Brain microvascular endothelial cell (primary cell): Measurements from ENCODE around the gene CPNE6.

Experiments used
- DNase-seq: peaks from one replicate; pipeline ENCODE4 v3.0.0-alpha.2; 2020
- H3K27ac ChIP-seq: fragments of 250-450 bp; sonication (Bioruptor Pico); 2 replicates; pipeline ENCODE4 v1.5.1; 2020; ENCODE audit warnings: mild to moderate bottlenecking, moderate library complexity
- H3K27me3 ChIP-seq: fragments of 250-450 bp; sonication (Bioruptor Pico); replicated peaks from 2 replicates; pipeline ENCODE4 v1.5.1; 2020; ENCODE audit warnings: mild to moderate bottlenecking
- H3K36me3 ChIP-seq: fragments of 250-450 bp; sonication (Bioruptor Pico); replicated peaks from 2 replicates; pipeline ENCODE4 v1.5.1; 2020; ENCODE audit warnings: mild to moderate bottlenecking
- H3K4me3 ChIP-seq: 2 replicates; pipeline ENCODE4 v1.5.1; 2011; ENCODE audit warnings: low read depth, mild to moderate bottlenecking, control low read depth, low read length, moderate library complexity
- in situ Hi-C: cut with HindIII; loops from 2 replicates; pipeline ENCODE4 v1.10.0; 2017; ENCODE audit warnings: low sequenced_read_pairs, low pct_ligation_motif_present
- TF ChIP-seq, protein P1 (sequence below): IDR thresholded peaks from 2 replicates; pipeline ENCODE4 v1.5.1; 2011; ENCODE audit warnings: low read depth, mild to moderate bottlenecking, moderate library complexity, low read length, control low read depth, inconsistent platforms; ENCODE audit errors: missing control alignments

Gene CPNE6

DNA sequence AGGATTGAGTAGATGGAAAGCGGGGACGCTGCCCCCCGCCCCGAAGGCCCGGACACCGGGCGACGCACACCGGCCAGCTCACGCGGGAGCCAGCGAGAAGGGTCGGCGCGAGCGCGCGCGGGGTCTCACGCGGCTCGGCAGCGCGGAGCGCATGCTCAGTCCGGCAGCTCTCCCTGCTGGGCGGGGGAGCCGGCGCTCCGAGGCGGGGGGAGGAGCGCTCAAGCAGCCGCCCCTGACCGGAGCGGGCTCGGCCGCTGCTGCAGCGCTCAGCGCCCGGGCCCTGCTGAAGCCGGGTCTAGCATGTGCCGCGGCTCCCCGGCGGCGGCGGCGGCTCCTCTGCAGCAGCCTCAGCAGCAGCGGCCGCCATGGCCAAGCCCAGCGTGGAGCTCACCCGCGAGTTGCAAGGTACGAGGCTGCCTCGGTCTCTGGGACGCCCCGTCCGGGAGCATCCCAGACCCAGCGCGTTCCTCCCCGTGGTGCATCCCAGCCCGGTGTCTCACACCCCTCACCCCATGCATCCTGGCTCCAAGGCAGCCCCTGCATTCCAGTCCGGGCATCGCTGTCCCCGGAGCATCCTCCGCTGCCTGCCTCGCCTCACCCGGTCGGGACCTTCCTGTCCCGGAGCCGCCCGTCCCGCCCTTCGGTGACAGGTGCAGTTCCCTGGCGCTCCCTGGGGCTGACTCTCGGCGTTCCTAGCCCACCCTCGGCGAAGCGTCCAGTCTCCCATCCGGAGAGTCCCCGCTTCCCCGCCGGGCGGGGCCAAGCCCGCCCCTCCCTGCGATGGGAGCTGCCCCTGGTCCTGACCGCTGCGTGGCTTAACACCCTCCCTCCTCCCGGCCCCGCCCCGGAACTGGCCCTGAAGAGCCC is 19.3 kb upstream of the CPNE6 start, which contains the start of gene CARMIL3:
TSS of gene CARMIL3 (plus strand) at position 221 of the 867 bp plus-strand sequence. CDS start at position 366, 145 bp downstream.
- H3K27ac ChIP-seq: no peak within 1 kb of the TSS
- in situ Hi-C loops: no loop called here
- no peaks in the 10 kb centered on the region for H3K27me3 ChIP-seq
- TF ChIP-seq, protein P1, sequence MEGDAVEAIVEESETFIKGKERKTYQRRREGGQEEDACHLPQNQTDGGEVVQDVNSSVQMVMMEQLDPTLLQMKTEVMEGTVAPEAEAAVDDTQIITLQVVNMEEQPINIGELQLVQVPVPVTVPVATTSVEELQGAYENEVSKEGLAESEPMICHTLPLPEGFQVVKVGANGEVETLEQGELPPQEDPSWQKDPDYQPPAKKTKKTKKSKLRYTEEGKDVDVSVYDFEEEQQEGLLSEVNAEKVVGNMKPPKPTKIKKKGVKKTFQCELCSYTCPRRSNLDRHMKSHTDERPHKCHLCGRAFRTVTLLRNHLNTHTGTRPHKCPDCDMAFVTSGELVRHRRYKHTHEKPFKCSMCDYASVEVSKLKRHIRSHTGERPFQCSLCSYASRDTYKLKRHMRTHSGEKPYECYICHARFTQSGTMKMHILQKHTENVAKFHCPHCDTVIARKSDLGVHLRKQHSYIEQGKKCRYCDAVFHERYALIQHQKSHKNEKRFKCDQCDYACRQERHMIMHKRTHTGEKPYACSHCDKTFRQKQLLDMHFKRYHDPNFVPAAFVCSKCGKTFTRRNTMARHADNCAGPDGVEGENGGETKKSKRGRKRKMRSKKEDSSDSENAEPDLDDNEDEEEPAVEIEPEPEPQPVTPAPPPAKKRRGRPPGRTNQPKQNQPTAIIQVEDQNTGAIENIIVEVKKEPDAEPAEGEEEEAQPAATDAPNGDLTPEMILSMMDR: no peak
- no peak for DNase-seq
- no peaks in the 10 kb centered on the region for H3K36me3 ChIP-seq
- H3K4me3 ChIP-seq: peak within 1 kb of the TSS; percentile 56

DNA sequence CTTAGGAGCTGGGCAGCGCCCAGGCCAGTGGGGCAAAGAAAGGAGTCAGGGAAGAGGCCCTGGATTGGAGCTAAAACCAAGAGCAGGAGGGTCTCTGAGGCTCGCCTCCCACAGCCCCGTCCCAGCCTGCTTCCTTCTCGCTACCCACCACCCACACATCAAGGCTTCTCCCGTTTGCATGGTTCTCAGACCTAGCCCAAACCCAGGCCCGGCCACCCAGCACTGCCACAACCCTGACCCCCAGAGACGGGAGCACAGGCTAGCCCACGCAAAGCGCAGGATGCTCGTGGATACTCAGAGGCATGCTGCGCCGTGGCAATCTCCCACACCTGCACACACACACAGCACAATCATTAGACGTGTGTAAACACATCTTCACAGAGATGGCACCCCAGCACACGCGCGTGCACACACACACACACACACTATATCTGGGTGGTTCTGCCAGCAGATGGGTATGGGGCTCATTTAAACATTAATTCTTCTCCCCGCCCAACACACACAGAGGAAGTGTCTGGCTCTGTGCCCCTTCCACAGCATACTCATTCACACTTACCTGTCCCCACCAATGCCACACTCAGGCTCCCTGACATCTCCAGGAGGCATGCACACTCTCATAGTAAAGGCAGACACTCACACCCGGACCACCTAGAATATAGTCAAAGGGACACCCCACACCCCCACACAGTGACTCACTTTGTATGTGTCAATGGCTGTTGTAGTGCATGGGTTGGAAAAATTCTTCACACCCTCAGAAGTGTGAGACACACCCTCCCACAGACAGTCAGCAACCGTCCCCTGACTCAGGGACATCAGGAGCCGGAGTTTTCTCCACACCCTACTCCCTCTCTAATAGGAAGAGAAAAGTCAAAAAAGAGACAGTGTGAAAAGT is 18.5 kb upstream of the CPNE6 start:
- no peaks in the 10 kb centered on the region for H3K27me3 ChIP-seq
- H3K36me3 ChIP-seq: no peaks in the 10 kb centered on the region
- peak overlapping the region; percentile 56 for H3K4me3 ChIP-seq
- TF ChIP-seq, protein P1: no peak
- DNase-seq: no peak
- in situ Hi-C loops: no loop called here
- H3K27ac ChIP-seq: no peak overlapping the region

DNA sequence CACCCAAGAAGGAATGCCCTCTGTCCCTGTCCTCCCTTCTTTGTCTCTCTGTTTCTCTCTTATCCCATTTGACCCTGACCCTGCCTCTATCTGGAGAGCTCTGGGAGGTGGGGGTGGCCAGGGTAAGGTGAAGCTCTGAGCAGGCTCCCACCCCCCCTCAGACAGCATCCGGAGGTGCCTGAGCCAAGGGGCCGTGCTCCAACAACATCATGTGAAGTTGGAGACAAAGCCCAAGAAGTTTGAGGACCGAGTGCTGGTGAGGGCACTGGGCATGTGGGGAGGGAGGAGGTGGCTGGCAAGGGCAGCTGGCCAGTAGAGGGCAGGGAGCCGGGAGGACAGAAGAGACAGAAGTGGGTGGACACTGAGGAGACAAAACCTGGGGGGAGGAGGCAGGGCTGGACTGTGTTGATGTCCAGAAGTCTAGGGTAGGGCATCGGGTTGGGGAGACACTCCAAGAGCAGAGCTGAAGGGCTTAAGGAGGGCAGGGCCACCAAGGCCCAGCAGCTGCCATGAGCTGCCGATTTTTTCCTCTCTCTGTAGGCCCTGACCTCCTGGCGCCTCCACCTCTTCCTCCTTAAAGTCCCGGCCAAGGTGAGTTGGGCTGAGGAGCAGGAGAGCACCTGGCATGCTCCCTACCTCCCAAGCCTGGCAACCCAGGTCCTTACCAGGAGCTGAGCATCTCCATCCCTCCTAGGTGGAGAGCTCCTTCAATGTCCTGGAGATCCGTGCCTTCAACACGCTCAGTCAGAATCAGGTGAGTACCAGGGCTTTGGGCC is 17.6 kb upstream of the CPNE6 start:
- Histone ChIP-seq H3K27me3 (no peaks in the 10 kb centered on the region), H3K4me3 (no peak overlapping the region), H3K36me3 (no peaks in the 10 kb centered on the region), H3K27ac (no peak overlapping the region)
- no peak for DNase-seq
- TF ChIP-seq, protein P1: no peak
- in situ Hi-C loops: no loop called here

DNA sequence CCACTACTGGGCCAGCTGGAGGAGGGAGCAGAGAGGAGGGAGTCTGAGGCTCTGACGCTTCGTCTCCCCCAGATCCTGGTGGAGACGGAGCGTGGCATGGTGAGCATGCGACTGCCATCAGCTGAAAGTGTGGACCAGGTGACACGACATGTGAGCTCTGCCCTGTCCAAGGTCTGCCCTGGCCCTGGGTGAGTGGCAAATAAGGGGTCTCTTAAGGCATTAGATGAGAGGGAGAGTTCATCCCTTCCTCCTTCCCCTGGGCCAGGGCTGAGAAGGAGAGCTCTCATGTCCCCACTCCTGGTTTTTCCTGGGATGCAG is 17.1 kb upstream of the CPNE6 start:
- Histone ChIP-seq H3K4me3 (no peak overlapping the region), H3K27ac (no peak overlapping the region), H3K27me3 (no peaks in the 10 kb centered on the region), H3K36me3 (no peaks in the 10 kb centered on the region)
- TF ChIP-seq, protein P1: no peak
- in situ Hi-C loops: no loop called here
- DNase-seq: no peak

DNA sequence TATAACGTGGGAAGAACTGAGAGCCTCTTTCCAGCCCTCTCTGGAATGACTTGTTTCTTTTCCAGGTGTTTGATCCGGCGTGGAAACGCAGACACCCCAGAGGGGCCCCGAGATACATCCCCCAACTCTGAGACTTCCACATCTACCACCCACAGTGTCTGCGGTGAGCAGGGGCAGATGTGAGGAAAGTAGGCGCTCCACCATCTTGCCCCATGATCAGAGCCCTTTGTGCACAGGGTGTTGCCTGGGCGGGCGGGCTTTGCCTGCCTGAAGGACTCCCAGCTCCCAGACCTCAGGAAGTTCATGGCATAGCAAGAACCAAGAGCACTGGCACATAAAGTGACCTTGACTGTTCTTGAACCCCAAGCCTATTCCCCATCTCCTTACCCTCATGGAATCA is 16.7 kb upstream of the CPNE6 start:
- Histone ChIP-seq H3K27ac (no peak overlapping the region), H3K27me3 (no peaks in the 10 kb centered on the region), H3K36me3 (no peaks in the 10 kb centered on the region), H3K4me3 (no peak overlapping the region)
- no peak for DNase-seq
- in situ Hi-C loops: no loop called here
- TF ChIP-seq, protein P1: no peak
